Panc1 (cell line): Measurements from ENCODE around the gene URGCP. TPM values are rescaled to one million over a fixed set of nuclear protein-coding genes. Genes with fewer than 3 reads are reported as not detected.

Experiments
- ATAC-seq: fragments of 200-7000 bp; cut with Tn5 transposase; 2 replicates; pipeline ENCODE4 v1.9.1; 2020; ENCODE audit warnings: mild to moderate bottlenecking, moderate library complexity
- BruUV-seq: library from RNA; stranded (reverse); fragments of 400-500 nt; replicated peaks from 2 replicates; lab custom pipeline; 2021; lab: Mats Ljungman, UMichigan
- CTCF ChIA-PET: fragments of 300-600 bp; sonication (Branson Sonifier 250); formaldehyde crosslinking; loops from one replicate; lab custom pipeline; 2022; ENCODE audit warnings: antibody characterized with exemption; lab: Charles Lee
- POLR2A ChIA-PET: fragments of 300-600 bp; sonication (Branson Sonifier 250); formaldehyde crosslinking; loops from one replicate; lab custom pipeline; 2022; ENCODE audit warnings: antibody characterized with exemption; lab: Charles Lee
- DNase-seq: peaks from one replicate; pipeline ENCODE4 v3.0.0-alpha.2; 2010; ENCODE audit warnings: low read depth, low spot score
- H3K27ac ChIP-seq: 2 replicates; pipeline ENCODE4 v1.5.1; 2011; ENCODE audit warnings: mild to moderate bottlenecking, low read length, inconsistent platforms
- H3K27me3 ChIP-seq: fragments of 200-500 bp; sonication (Bioruptor generic); 2 replicates; pipeline ENCODE4 v1.6.0; 2014; ENCODE audit warnings: low read length, inconsistent platforms; ENCODE audit not compliant: control insufficient read depth, insufficient read depth
- H3K36me3 ChIP-seq: fragments of 200-500 bp; sonication (Bioruptor generic); 2 replicates; pipeline ENCODE4 v1.5.1; 2014; ENCODE audit warnings: inconsistent platforms, mild to moderate bottlenecking, low read length, moderate library complexity; ENCODE audit not compliant: control insufficient read depth, insufficient read depth
- H3K4me1 ChIP-seq: 2 replicates; pipeline ENCODE4 v1.5.1; 2011; ENCODE audit warnings: inconsistent platforms, mild to moderate bottlenecking, low read length, moderate library complexity; ENCODE audit not compliant: control insufficient read depth, insufficient read depth
- H3K4me3 ChIP-seq, 2 experiments: 2 replicates each; pipeline ENCODE4 v1.5.1; 2011 to 2012; ENCODE audit warnings: low read depth in 2 of 2, low read length in 2 of 2, mild to moderate bottlenecking in 2 of 2, inconsistent platforms in 1 of 2, moderate library complexity in 1 of 2
- H3K9me3 ChIP-seq: fragments of 200-500 bp; sonication (Bioruptor generic); 2 replicates; pipeline ENCODE4 v1.5.1; 2014; ENCODE audit warnings: low read depth, mild to moderate bottlenecking, inconsistent platforms, low read length, moderate library complexity; ENCODE audit not compliant: control insufficient read depth, insufficient read depth
- POLR2AphosphoS5 ChIP-seq: IDR thresholded peaks from 2 replicates; pipeline ENCODE4 v1.6.1; 2012; ENCODE audit warnings: mild to moderate bottlenecking, low read depth, low read length, moderate library complexity
- SIN3A ChIP-seq: IDR thresholded peaks from 2 replicates; pipeline ENCODE4 v1.6.1; 2012; ENCODE audit warnings: low read depth, mild to moderate bottlenecking, low read length, moderate library complexity, borderline replicate concordance; ENCODE audit not compliant: insufficient read depth
- TCF7L2 ChIP-seq: IDR thresholded peaks from 2 replicates; pipeline ENCODE4 v1.6.1; 2011; ENCODE audit warnings: mild to moderate bottlenecking, low read depth, low read length, inconsistent platforms
- in situ Hi-C: cut with HindIII; loops from 2 replicates; pipeline ENCODE4 v1.10.0; 2016; ENCODE audit warnings: low sequenced_read_pairs, low pct_unique_long_range_greater_than_20kb
- intact Hi-C: fragments of 100-400 bp; cut with micrococcal nuclease; formaldehyde crosslinking; loops from one replicate; pipeline ENCODE4 v1.10.0; 2022; ENCODE audit not compliant: unreplicated experiment
- total RNA-seq: library from RNA; stranded (reverse); gene quantifications from one replicate; pipeline ENCODE4 v1.2.1, GENCODE V29; 2021; ENCODE audit not compliant: unreplicated experiment
- TF ChIP-seq, protein P1 (sequence below): fragments of 450-650 bp; IDR thresholded peaks from 2 replicates; pipeline ENCODE4 v1.5.1; 2017; ENCODE audit warnings: mild to moderate bottlenecking
- TF ChIP-seq, protein P2 (sequence below), 2 experiments: IDR thresholded peaks; 2 replicates each; pipeline ENCODE4 v1.6.1; 2011 to 2012; ENCODE audit warnings: low read depth in 2 of 2, control low read depth in 1 of 2, low read length in 1 of 2, mild to moderate bottlenecking in 1 of 2, moderate library complexity in 1 of 2; ENCODE audit not compliant: insufficient read depth in 1 of 2

The URGCP gene
- total RNA-seq, 1 experiment from 2014 or later = 34.3 TPM

DNA sequence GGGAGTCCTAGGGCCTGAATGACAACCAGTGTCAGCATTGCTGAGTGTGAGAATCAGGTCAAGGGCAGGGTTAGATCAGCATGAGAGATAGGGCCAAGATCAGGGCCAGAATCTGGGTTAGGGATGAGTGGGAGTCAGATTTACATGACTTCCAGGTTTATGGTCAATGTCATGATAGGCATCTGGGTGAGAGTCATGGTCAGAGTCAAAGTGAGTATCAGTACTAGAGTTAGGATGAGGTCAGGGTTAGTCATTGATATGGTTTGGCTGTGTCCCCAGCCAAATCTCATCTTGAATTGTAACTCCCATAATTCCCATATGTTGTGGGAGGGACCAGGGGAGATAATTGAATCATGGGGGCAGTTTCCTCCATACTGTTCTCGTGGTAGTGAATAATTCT is 49.4 kb downstream of the URGCP start:
- no peak overlapping the region for H3K27ac ChIP-seq
- no peak overlapping the region for H3K4me3 ChIP-seq
- H3K36me3 ChIP-seq = no peaks in the 10 kb centered on the region
- no peak for ATAC-seq
- no peak for DNase-seq
- POLR2A ChIA-PET = no interaction called here
- TF ChIP-seq, protein P1, sequence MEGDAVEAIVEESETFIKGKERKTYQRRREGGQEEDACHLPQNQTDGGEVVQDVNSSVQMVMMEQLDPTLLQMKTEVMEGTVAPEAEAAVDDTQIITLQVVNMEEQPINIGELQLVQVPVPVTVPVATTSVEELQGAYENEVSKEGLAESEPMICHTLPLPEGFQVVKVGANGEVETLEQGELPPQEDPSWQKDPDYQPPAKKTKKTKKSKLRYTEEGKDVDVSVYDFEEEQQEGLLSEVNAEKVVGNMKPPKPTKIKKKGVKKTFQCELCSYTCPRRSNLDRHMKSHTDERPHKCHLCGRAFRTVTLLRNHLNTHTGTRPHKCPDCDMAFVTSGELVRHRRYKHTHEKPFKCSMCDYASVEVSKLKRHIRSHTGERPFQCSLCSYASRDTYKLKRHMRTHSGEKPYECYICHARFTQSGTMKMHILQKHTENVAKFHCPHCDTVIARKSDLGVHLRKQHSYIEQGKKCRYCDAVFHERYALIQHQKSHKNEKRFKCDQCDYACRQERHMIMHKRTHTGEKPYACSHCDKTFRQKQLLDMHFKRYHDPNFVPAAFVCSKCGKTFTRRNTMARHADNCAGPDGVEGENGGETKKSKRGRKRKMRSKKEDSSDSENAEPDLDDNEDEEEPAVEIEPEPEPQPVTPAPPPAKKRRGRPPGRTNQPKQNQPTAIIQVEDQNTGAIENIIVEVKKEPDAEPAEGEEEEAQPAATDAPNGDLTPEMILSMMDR = no peak
- TF ChIP-seq, protein P2, sequence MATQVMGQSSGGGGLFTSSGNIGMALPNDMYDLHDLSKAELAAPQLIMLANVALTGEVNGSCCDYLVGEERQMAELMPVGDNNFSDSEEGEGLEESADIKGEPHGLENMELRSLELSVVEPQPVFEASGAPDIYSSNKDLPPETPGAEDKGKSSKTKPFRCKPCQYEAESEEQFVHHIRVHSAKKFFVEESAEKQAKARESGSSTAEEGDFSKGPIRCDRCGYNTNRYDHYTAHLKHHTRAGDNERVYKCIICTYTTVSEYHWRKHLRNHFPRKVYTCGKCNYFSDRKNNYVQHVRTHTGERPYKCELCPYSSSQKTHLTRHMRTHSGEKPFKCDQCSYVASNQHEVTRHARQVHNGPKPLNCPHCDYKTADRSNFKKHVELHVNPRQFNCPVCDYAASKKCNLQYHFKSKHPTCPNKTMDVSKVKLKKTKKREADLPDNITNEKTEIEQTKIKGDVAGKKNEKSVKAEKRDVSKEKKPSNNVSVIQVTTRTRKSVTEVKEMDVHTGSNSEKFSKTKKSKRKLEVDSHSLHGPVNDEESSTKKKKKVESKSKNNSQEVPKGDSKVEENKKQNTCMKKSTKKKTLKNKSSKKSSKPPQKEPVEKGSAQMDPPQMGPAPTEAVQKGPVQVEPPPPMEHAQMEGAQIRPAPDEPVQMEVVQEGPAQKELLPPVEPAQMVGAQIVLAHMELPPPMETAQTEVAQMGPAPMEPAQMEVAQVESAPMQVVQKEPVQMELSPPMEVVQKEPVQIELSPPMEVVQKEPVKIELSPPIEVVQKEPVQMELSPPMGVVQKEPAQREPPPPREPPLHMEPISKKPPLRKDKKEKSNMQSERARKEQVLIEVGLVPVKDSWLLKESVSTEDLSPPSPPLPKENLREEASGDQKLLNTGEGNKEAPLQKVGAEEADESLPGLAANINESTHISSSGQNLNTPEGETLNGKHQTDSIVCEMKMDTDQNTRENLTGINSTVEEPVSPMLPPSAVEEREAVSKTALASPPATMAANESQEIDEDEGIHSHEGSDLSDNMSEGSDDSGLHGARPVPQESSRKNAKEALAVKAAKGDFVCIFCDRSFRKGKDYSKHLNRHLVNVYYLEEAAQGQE (IDR thresholded peaks at IDR 0.05; ENCODE audit: insufficient read depth in 1 of 2, low read depth in 2 of 2, low read length in 1 of 2) = no peak
- TF ChIP-seq TCF7L2 (no peak), POLR2AphosphoS5 (no peak), SIN3A (no peak)
- H3K4me1 ChIP-seq = no peaks in the 10 kb centered on the region
- no peaks in the 10 kb centered on the region for H3K9me3 ChIP-seq
- BruUV-seq = no TSS peak
- in situ Hi-C loops (no loop called here), intact Hi-C loops (no loop called here)
- CTCF ChIA-PET = no interaction called here
- H3K27me3 ChIP-seq = no peaks in the 10 kb centered on the region

DNA sequence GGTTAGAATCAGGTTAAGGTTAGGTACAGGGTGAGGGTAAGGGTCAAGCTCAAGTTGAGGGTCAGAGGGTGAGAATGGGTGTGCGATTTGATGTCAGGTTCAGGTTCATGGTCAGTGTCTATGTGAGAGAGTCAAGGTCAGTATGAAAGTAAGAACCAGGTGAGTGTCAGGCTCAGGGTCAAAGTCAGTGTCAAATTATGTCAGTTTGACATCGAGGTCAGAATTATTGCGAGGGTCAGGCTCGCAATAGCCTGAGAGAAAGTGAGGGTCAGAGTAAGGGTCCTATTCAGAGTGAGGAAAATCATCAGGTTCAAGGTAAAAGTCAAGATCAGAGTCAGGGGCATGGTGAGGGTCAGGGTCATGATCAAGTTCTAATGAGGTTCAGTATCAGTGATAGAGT is 50.1 kb downstream of the URGCP start:
- DNase-seq = no peak
- ATAC-seq = no peak
- ChIA-PET CTCF (no interaction called here), POLR2A (no interaction called here)
- TF ChIP-seq TCF7L2 (no peak), SIN3A (no peak), POLR2AphosphoS5 (no peak)
- TF ChIP-seq, protein P2 (IDR thresholded peaks at IDR 0.05; ENCODE audit: insufficient read depth in 1 of 2, low read depth in 2 of 2, low read length in 1 of 2) = no peak
- BruUV-seq = no TSS peak
- Histone ChIP-seq H3K9me3 (no peaks in the 10 kb centered on the region), H3K4me1 (no peaks in the 10 kb centered on the region), H3K27me3 (no peaks in the 10 kb centered on the region), H3K36me3 (no peaks in the 10 kb centered on the region), H3K27ac (no peak overlapping the region), H3K4me3 (no peak overlapping the region)
- in situ Hi-C loops = no loop called here
- intact Hi-C loops = no loop called here
